GM10248 (cell line): Measurements from ENCODE around the gene DNAJC18.

Source experiments
- CTCF ChIA-PET: fragments of 300-600 bp; sonication (Branson Sonifier 250); formaldehyde crosslinking; extraction: SDS; loops from one replicate; lab custom pipeline; 2021; ENCODE audit warnings: antibody characterized with exemption; lab: Yijun Ruan, JAX
- POLR2A ChIA-PET: fragments of 350-650 bp; sonication (Branson Sonifier 250); formaldehyde crosslinking; extraction: SDS; loops from one replicate; lab custom pipeline; 2020; ENCODE audit warnings: antibody characterized with exemption; lab: Yijun Ruan, JAX
- DNase-seq: peaks from one replicate; pipeline ENCODE4 v3.0.0; 2012; ENCODE audit errors: extremely low spot score
- CTCF ChIP-seq: IDR thresholded peaks from 2 replicates; pipeline ENCODE4 v1.5.1; 2012; ENCODE audit warnings: mild to moderate bottlenecking, low read depth; ENCODE audit errors: extremely low read depth, missing control alignments, control extremely low read depth

Gene DNAJC18

GRCh38 chr5:139473105-139473504, 33.8 kb upstream of the DNAJC18 start:
- TF ChIP-seq CTCF: no peak
- ChIA-PET CTCF (interaction anchor here (0.6 to 1.8 kb wide), 9 partner anchors 9 to 47 kb away, joined by 3 to 5 read pairs (median 4); partner anchors contain the start of genes DNAJC18 and STING1), POLR2A (no interaction called here)
- no peak for DNase-seq

GRCh38 chr5:139472386-139473030, 33.2 kb upstream of the DNAJC18 start:
- POLR2A ChIA-PET: no interaction called here
- no peak for TF ChIP-seq CTCF
- DNase-seq: no peak
- CTCF ChIA-PET: interaction anchor here (0.6 to 1.8 kb wide), 8 partner anchors 10 to 41 kb away, joined by 3 to 5 read pairs (median 4); partner anchors contain the start of genes DNAJC18 and STING1

GRCh38 chr5:139470821-139471300, 31.5 kb upstream of the DNAJC18 start, which contains the start of gene SMIM33:
Gene SMIM33 (plus strand): TSS chr5:139471004. CDS start chr5:139471122, 118 bp downstream.
- DNase-seq: no peak
- ChIA-PET POLR2A (no interaction called here), CTCF (interaction anchor here (1.2 to 1.8 kb wide), 2 partner anchors 43 to 48 kb away, joined by 3 to 8 read pairs; no protein-coding TSS in a partner anchor)
- no peak for TF ChIP-seq CTCF

- ChIA-PET CTCF (interaction anchor here (1.1 to 1.6 kb wide), 2 partner anchors 13 kb away, joined by 3 to 4 read pairs; no protein-coding TSS in a partner anchor), POLR2A (no interaction called here)
- peak; percentile 3 for TF ChIP-seq CTCF
- no peak for DNase-seq
These were observed 29.2 kb upstream of the DNAJC18 start for GRCh38 chr5:139468421-139468931.

- ChIA-PET CTCF (interaction anchor here (1.3 to 2.1 kb wide), 3 partner anchors 50 to 54 kb away, joined by 3 to 6 read pairs (median 3); no protein-coding TSS in a partner anchor), POLR2A (no interaction called here)
- no peak for DNase-seq
- TF ChIP-seq CTCF: no peak
These were observed 23.4 kb upstream of the DNAJC18 start, which contains the start of gene ECSCR for GRCh38 chr5:139462586-139463276. Gene ECSCR (minus strand): TSS chr5:139462743. CDS start chr5:139462670, 73 bp downstream.

- DNase-seq: no peak
- TF ChIP-seq CTCF: no peak
- ChIA-PET POLR2A (no interaction called here), CTCF (interaction anchor here (1.4 to 2.1 kb wide), 3 partner anchors 16 to 55 kb away, joined by 3 to 6 read pairs (median 5); no protein-coding TSS in a partner anchor)
These were observed 22.4 kb upstream of the DNAJC18 start for GRCh38 chr5:139461698-139462097.
